ENCODE measurements around the gene AXIN1. TPM values are rescaled to one million over a fixed set of nuclear protein-coding genes. Genes with fewer than 3 reads are reported as not detected.

AXIN1 gene
- total and polyA plus RNA-seq, 9 donors: 3.7 to 27.2 (median 23.0) TPM

- WGBS, 3 donors: 89 to 93% (median 92%) methylated on average over 24 to 32 of the region's 32 CpGs
- TF ChIP-seq EP300 (IDR thresholded peaks at IDR 0.05) (no peak), CTCF (IDR thresholded peaks at IDR 0.05) (no peak), POLR2A (IDR thresholded peaks at IDR 0.05) (no peak)
- Histone ChIP-seq H3K4me1 (ENCODE audit: insufficient read depth) (no peaks in the 10 kb centered on the region), H3K27ac (no peak overlapping the region), H3K36me3 (no peaks in the 10 kb centered on the region), H3K4me3 (no peak overlapping the region), H3K27me3 (no peaks in the 10 kb centered on the region), H3K9me3 (no peaks in the 10 kb centered on the region)
- intact Hi-C loops (cut with DNase I): no loop called here
- DNase-seq: no peak
These were observed 59.3 kb downstream of the AXIN1 start for GRCh38 chr16:293043-293775.

GRCh38 chr16:291539-291938, 61.0 kb downstream of the AXIN1 start:
- Histone ChIP-seq H3K4me1 (ENCODE audit: insufficient read depth) (no peaks in the 10 kb centered on the region), H3K27me3 (no peaks in the 10 kb centered on the region), H3K36me3 (no peaks in the 10 kb centered on the region), H3K27ac (no peak overlapping the region), H3K9me3 (no peaks in the 10 kb centered on the region), H3K4me3 (no peak overlapping the region)
- TF ChIP-seq EP300 (IDR thresholded peaks at IDR 0.05) (no peak), CTCF (IDR thresholded peaks at IDR 0.05) (no peak), POLR2A (IDR thresholded peaks at IDR 0.05) (no peak)
- intact Hi-C loops (cut with DNase I): no loop called here
- no peak for DNase-seq
- WGBS, 3 donors: 86 to 94% (median 92%) methylated on average over 17 of the region's 17 CpGs

DNA sequence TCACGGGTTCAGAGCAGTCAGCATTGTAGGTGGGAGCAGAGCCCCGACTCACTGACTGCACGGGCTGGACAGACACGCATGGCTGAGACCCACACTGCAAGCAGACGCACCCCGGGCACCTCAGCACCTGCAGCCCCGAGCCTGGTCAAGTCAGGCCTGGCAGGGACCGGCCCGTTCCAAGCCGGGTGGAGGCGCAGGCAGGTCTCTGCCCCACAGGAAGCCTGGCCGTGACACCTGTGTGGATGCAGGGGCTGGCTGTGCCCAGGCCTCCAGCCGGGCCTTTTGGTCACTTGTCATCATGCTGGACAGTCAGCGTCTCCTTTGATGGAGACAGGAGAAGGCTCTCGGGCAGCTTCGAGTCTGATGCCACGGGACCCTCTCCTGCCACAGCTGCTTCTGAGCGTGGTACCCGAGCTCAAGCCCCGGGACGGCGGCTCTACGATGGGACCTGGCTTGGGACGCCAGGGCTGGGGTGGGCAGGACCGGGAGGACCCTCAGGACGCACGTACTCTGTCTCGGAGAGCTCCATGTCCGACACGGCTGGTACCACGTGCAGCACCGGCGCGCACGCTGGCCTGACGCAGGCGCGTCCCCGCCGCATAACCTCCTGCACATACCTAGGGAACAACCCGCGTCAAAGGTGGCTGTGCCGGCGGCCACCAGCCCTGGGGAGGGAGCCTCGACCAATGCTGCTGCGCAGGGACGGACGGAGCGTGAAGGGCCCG, 61.7 kb downstream of the AXIN1 start:
- TF ChIP-seq POLR2A (IDR thresholded peaks at IDR 0.05): no peak
- no peak for TF ChIP-seq CTCF (IDR thresholded peaks at IDR 0.05)
- TF ChIP-seq EP300 (IDR thresholded peaks at IDR 0.05): no peak
- Histone ChIP-seq H3K27me3 (no peaks in the 10 kb centered on the region), H3K27ac (no peak overlapping the region), H3K4me1 (ENCODE audit: insufficient read depth) (no peaks in the 10 kb centered on the region), H3K4me3 (no peak overlapping the region), H3K9me3 (no peaks in the 10 kb centered on the region), H3K36me3 (no peaks in the 10 kb centered on the region)
- DNase-seq: no peak
- WGBS, 3 donors: 91% methylated on average over 46 to 50 of the region's 50 CpGs
- intact Hi-C loops (cut with DNase I): no loop called here

GRCh38 chr16:290015-290680, 62.4 kb downstream of the AXIN1 start:
- TF ChIP-seq EP300 (IDR thresholded peaks at IDR 0.05): no peak
- TF ChIP-seq CTCF (IDR thresholded peaks at IDR 0.05): no peak
- TF ChIP-seq POLR2A (IDR thresholded peaks at IDR 0.05): no peak
- no peaks in the 10 kb centered on the region for H3K4me1 ChIP-seq (ENCODE audit: insufficient read depth)
- H3K36me3 ChIP-seq: no peaks in the 10 kb centered on the region
- H3K27me3 ChIP-seq: no peaks in the 10 kb centered on the region
- no peak for DNase-seq
- no peak overlapping the region for H3K4me3 ChIP-seq
- H3K27ac ChIP-seq: no peak overlapping the region
- WGBS, 3 donors: 81 to 84% (median 84%) methylated on average over 18 to 25 of the region's 25 CpGs
- no peaks in the 10 kb centered on the region for H3K9me3 ChIP-seq
- intact Hi-C loops (cut with DNase I): no loop called here
